Sciatic nerve (tissue), 2 donors: Measurements from ENCODE around the gene FAM210B. TPM values are rescaled to one million over a fixed set of nuclear protein-coding genes. Genes with fewer than 3 reads are reported as not detected.
"Not testable (repeated sequence)": the region's sequence is repeated elsewhere in the genome, so short reads cannot be mapped to it uniquely, and the experiment has no call there.

Experiments
- ATAC-seq: fragments of 200-7000 bp; cut with Tn5 transposase; one replicate; pipeline ENCODE4 v1.9.1; 2020; ENCODE audit warnings: mild to moderate bottlenecking, moderate library complexity
- DNase-seq: peaks from one replicate; pipeline ENCODE4 v3.0.0-alpha.2; 2020; ENCODE audit warnings: low spot score
- intact Hi-C: fragments of 100-400 bp; cut with DNase I; formaldehyde crosslinking; loops from one replicate; pipeline ENCODE4 v1.14.2; 2022
- total RNA-seq: library from RNA; stranded (reverse); fragmentation: NEBNext Ultra II Directional; extraction: Animal tissue kit (Norgen Biotek cat#: 25700); gene quantifications from one replicate; pipeline ENCODE4 v1.2.1, GENCODE V29; 2021
- donor health status: DM: no; HTN: no; CAD: no.
- donor health status: DM: no; HTN: no; CAD: no.

FAM210B gene
- 76.0 TPM for total RNA-seq

DNA sequence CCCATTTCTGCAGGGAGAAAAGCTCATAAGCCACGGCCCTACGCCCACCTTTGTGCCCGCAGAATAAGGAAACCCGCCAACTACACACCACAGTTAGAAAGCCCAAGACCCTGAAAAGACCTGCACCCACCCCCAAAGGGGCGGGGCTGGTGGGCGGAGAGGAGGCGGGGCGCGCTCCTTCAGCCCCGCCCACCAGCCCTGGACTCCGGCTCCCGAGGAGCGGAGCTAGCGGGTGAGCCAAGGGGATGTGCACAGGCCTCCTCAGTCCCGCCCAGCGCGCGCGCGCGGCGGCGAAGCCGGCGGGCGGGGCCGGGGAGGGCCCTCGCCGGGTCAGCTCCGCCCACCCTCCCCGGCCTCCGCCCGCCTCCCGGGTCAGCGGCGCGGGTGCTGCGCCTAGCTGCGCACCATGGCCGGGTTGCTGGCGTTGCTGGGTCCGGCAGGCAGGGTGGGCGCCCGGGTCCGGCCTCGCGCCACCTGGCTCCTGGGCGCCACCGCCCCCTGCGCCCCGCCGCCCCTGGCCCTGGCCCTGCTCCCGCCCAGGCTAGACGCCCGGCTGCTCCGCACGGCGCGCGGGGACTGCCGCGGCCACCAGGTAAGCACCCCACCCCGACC is at the start of gene FAM210B:
Gene FAM210B (plus strand): TSS at position 375 of the 612 bp plus-strand sequence. CDS start 32 bp downstream, at position 407.
- DNase-seq = peak; percentile 92
- peak; percentile 97 for ATAC-seq
- intact Hi-C loops = no loop called here

GRCh38 chr20:56316051-56316450 is 42.7 kb upstream of the FAM210B start:
- intact Hi-C loops = no loop called here
- no peak for ATAC-seq
- no peak for DNase-seq

DNA sequence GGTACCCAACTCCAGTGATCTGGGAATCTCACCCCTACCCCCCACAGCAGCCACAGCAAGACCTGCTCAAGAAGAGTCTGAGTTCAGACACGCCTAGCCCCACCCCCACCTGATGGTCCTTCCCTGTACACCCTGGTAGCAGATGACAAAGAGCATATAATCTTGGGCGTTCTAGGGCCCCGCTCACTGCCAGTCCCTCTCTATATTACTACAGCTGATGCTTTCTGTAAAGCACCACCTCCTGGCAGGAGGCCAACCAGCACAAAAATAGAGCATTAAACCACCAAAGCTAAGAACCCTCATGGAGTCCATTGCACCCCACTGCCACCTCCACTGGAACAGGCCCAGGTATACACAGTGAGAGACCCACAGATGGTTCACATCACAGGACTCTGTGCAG is 42.3 kb upstream of the FAM210B start:
- intact Hi-C loops = no loop called here
- no peak for ATAC-seq

GRCh38 chr20:56322681-56323080 is 36.1 kb upstream of the FAM210B start:
- DNase-seq = no peak
- intact Hi-C loops = no loop called here
- ATAC-seq = no peak

More for the DNA sequence above, 42.3 kb upstream of the FAM210B start:
- no peak for DNase-seq

DNA sequence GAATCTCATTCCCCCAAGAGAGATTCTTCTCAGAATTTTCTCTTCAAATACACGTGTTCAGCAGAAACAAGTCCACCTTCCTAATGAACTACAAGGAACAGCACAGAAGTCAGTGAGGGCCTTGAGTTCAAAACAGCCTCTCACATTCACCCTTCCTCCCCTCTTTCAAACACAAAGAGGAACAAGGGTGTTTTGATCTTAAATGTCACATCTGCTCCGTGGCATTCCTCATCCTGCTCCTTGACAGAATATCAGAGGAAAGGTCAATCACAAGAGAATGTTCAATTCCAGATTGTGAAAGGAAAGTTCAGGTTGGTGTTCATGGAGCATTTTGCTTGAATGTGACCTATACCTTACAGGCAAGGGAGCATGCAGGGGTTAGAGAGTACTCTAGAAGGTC is 35.6 kb upstream of the FAM210B start:
- intact Hi-C loops = no loop called here
- ATAC-seq (no peak), DNase-seq (no peak)

- intact Hi-C loops = no loop called here
- ATAC-seq (no peak), DNase-seq (no peak)
Measured at GRCh38 chr20:56323656-56324055, 35.1 kb upstream of the FAM210B start.

- intact Hi-C loops = no loop called here
- DNase-seq (no peak), ATAC-seq (no peak)
Measured at GRCh38 chr20:56324806-56325205, 34.0 kb upstream of the FAM210B start.

DNA sequence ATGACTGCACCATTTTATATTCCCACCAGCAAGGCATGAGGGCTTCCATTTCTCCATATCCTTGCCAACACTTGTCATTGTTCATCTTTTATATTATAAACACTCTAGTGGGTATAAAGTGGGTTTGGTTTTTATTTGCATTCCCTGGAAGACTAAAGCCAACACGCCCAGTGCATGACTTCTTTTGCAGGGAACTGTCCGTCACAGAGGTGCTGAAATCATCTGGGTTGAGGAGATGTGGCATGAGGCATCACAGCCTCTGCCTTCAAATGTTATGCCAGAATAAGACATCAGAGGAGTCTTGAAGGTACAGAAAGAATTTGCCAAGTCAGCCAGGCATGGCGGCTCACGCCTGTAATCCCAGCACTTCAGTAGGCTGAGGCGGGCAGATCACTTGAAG is 29.9 kb upstream of the FAM210B start:
- DNase-seq (no peak), ATAC-seq (no peak)
- intact Hi-C loops = no loop called here

DNA sequence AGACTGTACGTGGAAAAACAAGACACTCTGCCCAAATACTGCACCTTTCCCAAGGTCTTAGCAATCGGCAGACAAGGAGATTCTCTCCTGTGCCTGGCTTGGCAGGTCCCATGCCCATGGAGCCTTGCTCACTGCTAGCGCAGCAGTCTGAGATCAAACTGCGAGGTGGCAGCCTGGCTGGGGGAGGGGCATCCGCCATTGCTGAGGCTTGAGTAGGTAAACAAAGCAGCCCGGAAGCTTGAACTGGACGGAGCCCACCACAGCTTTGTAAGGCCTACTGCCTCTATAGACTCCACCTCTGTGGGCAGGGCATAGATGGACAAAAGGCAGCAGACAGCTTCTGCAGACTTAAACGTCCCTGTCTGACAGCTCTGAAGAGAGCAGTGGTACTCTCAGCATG is 22.1 kb upstream of the FAM210B start:
- ATAC-seq, DNase-seq, intact Hi-C loops: not testable (repeated sequence)

GRCh38 chr20:56342783-56343182 is 16.0 kb upstream of the FAM210B start:
- intact Hi-C loops = no loop called here
- DNase-seq = no peak
- ATAC-seq = no peak

GRCh38 chr20:56343861-56344381 is 14.9 kb upstream of the FAM210B start:
- intact Hi-C loops = no loop called here
- ATAC-seq (peak; percentile 62), DNase-seq (peak; percentile 67)

DNA sequence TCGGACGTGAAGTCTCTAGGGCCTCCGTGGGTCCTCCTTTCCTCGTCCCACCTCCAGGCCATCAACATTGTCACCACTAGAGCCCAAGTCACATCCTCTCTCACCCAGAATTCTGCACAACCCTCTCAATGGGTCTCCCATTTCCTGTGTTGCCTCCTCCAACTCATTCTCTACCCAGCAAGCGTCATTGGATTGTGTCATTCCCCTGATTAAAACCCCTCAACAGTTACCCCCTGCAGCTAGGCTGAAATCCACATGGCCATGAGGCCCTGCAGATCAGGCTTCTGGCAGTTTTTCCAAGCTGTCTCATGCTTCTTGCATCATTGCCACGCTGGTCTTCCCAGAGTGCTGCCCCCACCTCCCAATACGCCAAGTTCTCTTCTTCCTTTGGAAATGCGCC is 12.9 kb upstream of the FAM210B start:
- no peak for ATAC-seq
- no peak for DNase-seq
- intact Hi-C loops = no loop called here

DNA sequence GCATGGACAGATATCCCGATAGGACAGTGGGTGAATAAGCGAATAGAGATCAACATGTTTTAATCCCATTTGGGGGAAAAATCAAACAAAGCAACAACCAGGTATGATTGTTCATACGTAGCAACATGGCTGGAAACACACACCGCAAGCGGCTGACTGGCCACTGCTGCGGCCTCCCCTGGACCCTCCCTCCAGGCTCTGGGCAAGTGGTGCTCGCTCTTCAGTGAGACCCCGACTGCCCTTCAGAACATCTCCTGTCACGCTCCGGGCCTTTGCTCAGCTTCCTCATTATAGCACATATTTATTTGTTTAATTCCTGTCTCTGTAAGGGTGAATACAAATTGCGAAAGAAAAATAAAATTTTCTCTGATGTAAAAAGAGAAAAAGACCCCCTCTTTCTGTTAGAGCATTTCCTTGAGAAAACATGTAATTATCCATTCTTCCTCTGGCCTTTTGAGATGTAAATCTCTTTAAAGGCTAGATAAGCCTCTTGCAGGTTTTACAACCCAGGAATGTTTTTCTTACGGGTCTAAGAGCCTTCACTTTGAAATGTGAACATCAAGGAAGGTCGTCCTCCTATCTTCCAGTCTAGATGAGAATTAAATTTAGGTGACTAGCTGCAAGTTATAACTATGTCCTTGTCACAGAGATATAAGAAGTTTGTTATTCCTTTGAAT is 11.0 kb upstream of the FAM210B start:
- intact Hi-C loops = no loop called here
- ATAC-seq = no peak
- DNase-seq = no peak

GRCh38 chr20:56348305-56348693 is 10.5 kb upstream of the FAM210B start:
- ATAC-seq = no peak
- no peak for DNase-seq
- intact Hi-C loops = no loop called here

DNA sequence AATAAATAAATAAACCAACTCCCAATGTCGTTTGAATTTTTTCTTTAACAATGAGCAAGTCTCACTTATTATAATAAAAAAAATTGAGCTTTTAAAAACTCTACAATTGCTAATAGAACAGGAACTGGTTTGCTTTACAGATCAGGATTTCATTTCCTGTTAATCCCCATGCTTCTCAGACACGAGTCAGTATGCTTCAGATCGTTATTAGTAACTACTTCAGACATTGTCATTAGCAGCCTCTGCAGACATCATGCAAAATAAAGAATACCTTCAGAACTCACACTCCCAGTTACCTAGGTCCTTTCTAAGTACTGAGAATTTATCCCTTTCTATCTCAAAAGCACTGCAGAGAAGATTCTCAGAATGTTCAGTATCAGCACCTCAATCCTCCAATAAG is 10.0 kb upstream of the FAM210B start:
- intact Hi-C loops = no loop called here
- DNase-seq = no peak
- no peak for ATAC-seq

- intact Hi-C loops = no loop called here
- ATAC-seq = no peak
- no peak for DNase-seq
Measured at GRCh38 chr20:56350842-56351241, 7.9 kb upstream of the FAM210B start.

- ATAC-seq (no peak), DNase-seq (no peak)
- intact Hi-C loops = no loop called here
Measured at GRCh38 chr20:56352345-56353055, 6.3 kb upstream of the FAM210B start.

GRCh38 chr20:56353356-56353755 is 5.4 kb upstream of the FAM210B start:
- ATAC-seq (no peak), DNase-seq (no peak)
- intact Hi-C loops = no loop called here

GRCh38 chr20:56358070-56358469 is 704 bp upstream of the FAM210B start:
- peak; percentile 8 for ATAC-seq
- intact Hi-C loops = no loop called here
- no peak for DNase-seq
